Measurements from ENCODE around the gene MARVELD3. TPM values are rescaled to one million over a fixed set of nuclear protein-coding genes. Genes with fewer than 3 reads are reported as not detected.
"Not testable (repeated sequence)": the region's sequence is repeated elsewhere in the genome, so short reads cannot be mapped to it uniquely, and the experiment has no call there.

Gene MARVELD3
- total and polyA plus RNA-seq, 2 experiments from 2014 or later, result 37.7 to 52.7 TPM

- no peak for DNase-seq (ENCODE audit: low spot score)
- Histone ChIP-seq H3K4me3 (no peak overlapping the region), H3K27me3 (no peaks in the 10 kb centered on the region), H3K79me2 (no peaks in the 10 kb centered on the region), H3K4me1 (ENCODE audit: insufficient read depth) (no peaks in the 10 kb centered on the region), H3K4me2 (no peak overlapping the region), H3K9me2 (replicated peaks; ENCODE audit: insufficient read depth) (no peaks in the 10 kb centered on the region), H3K36me3 (replicated peaks; ENCODE audit: insufficient read depth, low read depth) (no peaks in the 10 kb centered on the region), H3K27ac (peak overlapping the region; percentile 37), H2AFZ (no peak overlapping the region), H4K20me1 (ENCODE audit: insufficient read depth, poor library complexity, severe bottlenecking) (no peaks in the 10 kb centered on the region), H3K9me3 (ENCODE audit: low read depth) (no peaks in the 10 kb centered on the region)
- WGBS (ENCODE audit: low lambda C conversion rate, missing lambda C conversion rate), result 75% methylated on average over 3 of the region's 3 CpGs
- TF ChIP-seq EZH2phosphoT487 (IDR thresholded peaks at IDR 0.05; ENCODE audit: low read depth, severe bottlenecking, unreplicated experiment), result no peak
- no peak for TF ChIP-seq CTCF (IDR thresholded peaks at IDR 0.05; ENCODE audit: poor library complexity)
- no peak for TF ChIP-seq EZH2 (IDR thresholded peaks at IDR 0.05; ENCODE audit: borderline replicate concordance)
Observed at GRCh38 chr16:71593048-71593999, 32.7 kb upstream of the MARVELD3 start.

DNA sequence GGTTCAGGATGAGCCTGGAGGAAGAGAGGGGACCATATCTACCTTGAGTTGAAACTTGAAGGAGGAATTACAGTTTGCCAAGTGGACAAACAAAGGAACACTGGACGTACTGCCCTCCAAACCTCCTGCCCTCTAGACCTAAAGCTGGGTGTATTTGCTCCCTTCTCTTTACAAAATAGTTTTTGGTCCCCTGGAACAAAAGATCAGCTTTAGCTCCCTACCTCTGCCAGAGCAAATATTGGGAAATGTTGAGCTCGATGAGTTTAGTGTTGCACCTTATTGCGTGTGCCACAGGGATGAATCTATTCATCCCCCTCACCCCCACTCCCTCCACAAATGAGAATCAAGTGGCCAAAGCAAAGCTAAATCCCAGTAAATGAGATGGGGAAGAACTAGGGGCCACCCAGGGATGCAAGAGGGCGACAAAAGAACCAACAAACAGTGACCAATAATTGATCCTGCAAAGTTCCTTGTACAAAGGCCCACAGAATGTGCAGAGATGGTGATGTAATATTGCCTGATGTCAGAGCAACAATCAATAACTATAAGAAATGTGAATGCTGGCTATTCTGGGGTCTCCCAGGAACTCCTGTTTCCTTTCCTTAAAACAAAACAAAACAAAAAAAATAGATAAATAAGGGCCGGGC lies 31.9 kb upstream of the MARVELD3 start:
- H3K4me1 ChIP-seq (ENCODE audit: insufficient read depth), result no peaks in the 10 kb centered on the region
- no peaks in the 10 kb centered on the region for H3K79me2 ChIP-seq
- H3K9me2 ChIP-seq (replicated peaks; ENCODE audit: insufficient read depth), result no peaks in the 10 kb centered on the region
- no peak for TF ChIP-seq CTCF (IDR thresholded peaks at IDR 0.05; ENCODE audit: poor library complexity)
- no peak for TF ChIP-seq EZH2 (IDR thresholded peaks at IDR 0.05; ENCODE audit: borderline replicate concordance)
- TF ChIP-seq EZH2phosphoT487 (IDR thresholded peaks at IDR 0.05; ENCODE audit: low read depth, severe bottlenecking, unreplicated experiment), result no peak
- H2AFZ ChIP-seq, result no peak overlapping the region
- H3K4me2 ChIP-seq, result no peak overlapping the region
- H4K20me1 ChIP-seq (ENCODE audit: insufficient read depth, poor library complexity, severe bottlenecking), result no peaks in the 10 kb centered on the region
- H3K36me3 ChIP-seq (replicated peaks; ENCODE audit: insufficient read depth, low read depth), result no peaks in the 10 kb centered on the region
- WGBS (ENCODE audit: low lambda C conversion rate, missing lambda C conversion rate), result 73% methylated on average over 5 of the region's 5 CpGs
- no peaks in the 10 kb centered on the region for H3K27me3 ChIP-seq
- H3K9me3 ChIP-seq (ENCODE audit: low read depth), result no peaks in the 10 kb centered on the region
- H3K27ac ChIP-seq, result peak overlapping the region; percentile 37
- H3K4me3 ChIP-seq, result no peak overlapping the region
- DNase-seq (ENCODE audit: low spot score), result no peak

DNA sequence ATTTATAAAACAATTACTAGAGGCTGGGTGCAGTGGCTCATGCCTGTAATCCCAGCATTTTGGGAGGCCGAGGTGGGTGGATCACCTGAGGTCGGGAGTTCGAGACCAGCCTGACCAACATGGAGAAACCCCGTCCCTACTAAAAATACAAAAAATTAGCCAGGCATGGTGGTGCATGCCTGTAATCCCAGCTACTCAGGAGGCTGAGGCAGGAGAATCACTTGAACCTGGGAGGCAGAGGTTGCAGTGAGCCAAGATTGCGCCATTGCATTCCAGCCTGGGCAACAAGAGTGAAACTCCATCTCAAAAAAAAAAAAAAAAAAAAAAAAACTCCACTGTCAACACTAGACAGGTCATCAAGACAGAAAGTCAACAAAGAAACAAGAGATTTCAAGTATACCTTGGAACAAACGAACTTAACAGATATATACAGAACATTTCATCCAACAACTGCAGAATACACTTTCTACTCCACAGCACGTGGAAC lies 30.6 kb upstream of the MARVELD3 start:
- H4K20me1 ChIP-seq (ENCODE audit: insufficient read depth, poor library complexity, severe bottlenecking); H3K9me3 ChIP-seq (ENCODE audit: low read depth); DNase-seq (ENCODE audit: low spot score); H3K4me2 ChIP-seq; H3K27me3 ChIP-seq; H3K36me3 ChIP-seq (replicated peaks; ENCODE audit: insufficient read depth, low read depth); H3K27ac ChIP-seq; H3K79me2 ChIP-seq; H3K4me3 ChIP-seq; H3K9me2 ChIP-seq (replicated peaks; ENCODE audit: insufficient read depth); H2AFZ ChIP-seq; H3K4me1 ChIP-seq (ENCODE audit: insufficient read depth): not testable (repeated sequence)
- 85% methylated on average over 7 of the region's 7 CpGs for WGBS (ENCODE audit: low lambda C conversion rate, missing lambda C conversion rate)

GRCh38 chr16:71598426-71598825 lies 27.6 kb upstream of the MARVELD3 start:
- not testable (repeated sequence) for H3K79me2 ChIP-seq; H2AFZ ChIP-seq; H3K4me3 ChIP-seq; H3K9me3 ChIP-seq (ENCODE audit: low read depth); H3K27ac ChIP-seq; H3K27me3 ChIP-seq; DNase-seq (ENCODE audit: low spot score); H4K20me1 ChIP-seq (ENCODE audit: insufficient read depth, poor library complexity, severe bottlenecking); H3K9me2 ChIP-seq (replicated peaks; ENCODE audit: insufficient read depth); H3K4me1 ChIP-seq (ENCODE audit: insufficient read depth); H3K4me2 ChIP-seq; H3K36me3 ChIP-seq (replicated peaks; ENCODE audit: insufficient read depth, low read depth)
- WGBS (ENCODE audit: low lambda C conversion rate, missing lambda C conversion rate), result 43% methylated on average over 2 of the region's 2 CpGs
